BJ (cell line): ENCODE data around the gene VAPB. TPM values are rescaled to one million over a fixed set of nuclear protein-coding genes. Genes with fewer than 3 reads are reported as not detected.

ENCODE experiments used
- CTCF ChIA-PET: fragments of 350-600 bp; formaldehyde crosslinking; extraction: SDS; loops from one replicate; lab custom pipeline; 2021; ENCODE audit warnings: antibody characterized with exemption, inconsistent platforms; lab: Yijun Ruan, JAX
- POLR2A ChIA-PET: fragments of 300-600 bp; sonication (Branson Sonifier 250); formaldehyde crosslinking; extraction: SDS; loops from one replicate; lab custom pipeline; 2021; ENCODE audit warnings: antibody characterized with exemption; lab: Charles Lee
- DNase-seq: peaks from one replicate; pipeline ENCODE4 v3.0.0-alpha.2; 2011; ENCODE audit warnings: low read depth
- H3K27me3 ChIP-seq: 2 replicates; pipeline ENCODE4 v1.6.0; 2011; ENCODE audit warnings: low read length; ENCODE audit not compliant: control insufficient read depth, insufficient read depth
- H3K36me3 ChIP-seq: 2 replicates; pipeline ENCODE4 v1.5.1; 2011; ENCODE audit warnings: low read length; ENCODE audit not compliant: control insufficient read depth, insufficient read depth
- H3K4me3 ChIP-seq: 2 replicates; pipeline ENCODE4 v1.5.1; 2011; ENCODE audit warnings: low read depth, mild to moderate bottlenecking, control low read depth, low read length
- CTCF ChIP-seq: IDR thresholded peaks from 2 replicates; pipeline ENCODE4 v1.5.1; 2011; ENCODE audit warnings: low read depth, mild to moderate bottlenecking, control low read depth, inconsistent platforms, low read length, moderate library complexity; ENCODE audit not compliant: insufficient read depth
- polyA plus RNA-seq: library from polyadenylated mRNA; depleted of rRNA; stranded (reverse); fragments of >200 nt; gene quantifications from 2 replicates; pipeline ENCODE4 v1.2.3, GENCODE V29; 2011

VAPB gene
- polyA plus RNA-seq, 1 experiment: 21.1 TPM

DNA sequence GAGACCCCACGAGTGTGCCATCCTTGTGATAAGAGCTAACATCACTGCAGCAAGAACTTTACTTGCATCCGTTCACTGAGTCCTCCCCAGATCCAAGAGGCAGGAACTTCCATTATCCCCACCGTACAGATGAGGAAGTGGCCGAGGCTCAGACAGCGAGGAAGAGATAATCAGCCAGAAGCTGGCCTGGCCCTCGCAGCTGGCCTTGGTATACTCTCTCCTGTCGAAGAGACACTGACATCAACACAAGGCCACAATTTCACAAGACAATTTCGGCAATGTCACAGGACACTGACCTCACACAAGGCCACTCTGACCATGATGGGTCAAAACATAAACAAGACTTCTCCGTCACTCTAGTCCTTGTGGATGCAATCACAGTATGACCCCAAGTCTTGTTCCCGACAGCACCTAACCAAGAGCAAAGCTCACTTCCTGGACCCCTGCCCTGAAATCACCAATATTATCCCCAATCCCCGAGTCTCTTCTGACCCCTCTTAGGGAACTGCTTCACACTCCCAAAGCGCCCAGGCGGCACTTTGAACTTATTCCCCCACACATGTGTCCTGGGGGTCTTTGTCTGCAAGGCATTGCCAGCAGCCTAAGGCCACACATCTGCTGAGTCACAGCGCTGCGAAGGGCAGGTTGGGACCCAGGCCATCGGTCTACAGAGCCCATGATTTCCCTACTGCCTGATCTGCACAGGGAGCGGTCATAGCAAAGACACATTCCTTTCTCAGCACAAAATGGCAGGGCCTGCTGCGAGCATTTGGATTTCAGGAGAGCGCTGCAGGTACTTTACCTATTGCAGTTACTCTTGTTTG lies 14.8 kb upstream of the VAPB start:
- no peak overlapping the region for H3K4me3 ChIP-seq
- no peaks in the 10 kb centered on the region for H3K36me3 ChIP-seq
- POLR2A ChIA-PET: no interaction called here
- peaks cover 4% of the 10 kb centered on the region for H3K27me3 ChIP-seq
- CTCF ChIA-PET: no interaction called here
- TF ChIP-seq CTCF: no peak
- DNase-seq: no peak

DNA sequence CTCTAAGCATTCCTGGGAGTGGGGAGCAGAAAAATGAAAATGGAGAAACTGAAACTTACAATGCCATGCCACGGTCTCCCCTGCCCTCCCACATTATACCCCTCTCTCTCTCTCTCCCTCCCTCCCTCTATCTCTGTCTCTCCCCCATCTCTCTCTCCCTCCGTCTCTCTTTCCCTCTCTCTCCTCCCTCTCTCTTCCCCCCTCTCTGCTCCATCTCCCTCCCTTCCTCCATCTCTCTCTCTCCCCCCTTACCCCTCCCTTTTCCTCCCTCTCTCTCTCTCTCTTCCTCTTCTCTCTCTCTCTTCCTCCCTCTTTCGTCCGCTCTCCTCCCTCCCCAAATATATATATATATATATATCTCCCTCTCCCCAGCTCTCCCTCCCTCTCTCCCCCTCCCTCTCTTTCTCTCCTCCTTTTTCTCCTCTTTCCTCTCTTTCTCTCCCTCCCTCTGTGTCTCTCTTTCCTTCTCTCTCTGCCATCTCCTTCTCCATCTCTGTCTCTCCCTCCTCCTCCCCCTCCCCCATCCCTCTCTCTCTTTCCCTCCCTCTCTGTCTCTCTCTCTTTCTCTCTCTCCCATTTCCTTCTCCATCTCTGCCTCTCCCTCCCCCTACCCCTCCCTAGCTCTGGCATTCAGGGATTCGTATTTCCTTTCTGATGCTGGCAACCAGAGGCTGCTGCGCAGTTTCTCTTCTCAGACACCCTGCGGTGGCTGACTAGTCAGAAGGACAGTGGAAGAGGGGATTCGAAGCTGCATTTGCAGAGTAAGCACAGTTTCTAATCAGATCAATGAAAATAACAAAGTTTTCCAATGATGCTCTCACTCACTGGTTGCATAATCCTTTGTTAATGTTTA lies 13.9 kb upstream of the VAPB start:
- ChIA-PET CTCF (interaction anchor here (1.0 kb wide), 1 partner anchor 11 kb away, joined by 5 read pairs; no protein-coding TSS in a partner anchor), POLR2A (no interaction called here)
- H3K36me3 ChIP-seq: no peaks in the 10 kb centered on the region
- no peak for DNase-seq
- no peak for TF ChIP-seq CTCF
- peaks cover 4% of the 10 kb centered on the region for H3K27me3 ChIP-seq
- no peak overlapping the region for H3K4me3 ChIP-seq

- Histone ChIP-seq H3K36me3 (no peaks in the 10 kb centered on the region), H3K27me3 (peaks cover 4% of the 10 kb centered on the region), H3K4me3 (no peak overlapping the region)
- TF ChIP-seq CTCF: no peak
- DNase-seq: no peak
- ChIA-PET POLR2A (no interaction called here), CTCF (interaction anchor here (0.9 to 1.0 kb wide), 2 partner anchors 12 to 42 kb away, joined by 4 to 5 read pairs; no protein-coding TSS in a partner anchor)
These were observed 13.2 kb upstream of the VAPB start for GRCh38 chr20:58375759-58376352.

DNA sequence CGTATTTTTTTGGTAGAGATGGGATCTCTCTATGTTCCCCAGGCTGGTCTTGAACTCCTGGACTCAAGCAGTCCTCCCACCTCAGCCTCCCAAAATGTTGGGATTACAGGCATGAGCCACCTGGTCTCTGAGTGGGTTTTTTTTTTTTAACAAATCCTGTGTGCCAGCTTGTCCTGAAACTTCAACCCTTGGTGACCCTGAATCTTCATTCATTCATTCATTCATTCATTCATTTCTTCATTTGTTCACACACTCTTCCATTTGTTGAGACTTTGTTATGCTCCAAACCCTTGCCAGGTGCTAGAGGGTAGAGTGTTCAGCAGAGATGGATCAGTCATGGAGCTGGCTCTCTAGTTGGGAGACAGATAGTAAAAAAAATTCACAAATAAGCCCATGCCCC lies 12.0 kb upstream of the VAPB start:
- Histone ChIP-seq H3K4me3 (no peak overlapping the region), H3K27me3 (peaks cover 4% of the 10 kb centered on the region), H3K36me3 (no peaks in the 10 kb centered on the region)
- CTCF ChIA-PET: interaction anchor here (0.9 kb wide), 1 partner anchor 43 kb away, joined by 4 read pairs; no protein-coding TSS in a partner anchor
- no peak for TF ChIP-seq CTCF
- POLR2A ChIA-PET: no interaction called here
- no peak for DNase-seq
